ENCODE results near the gene TSPAN2.

Gene TSPAN2

GRCh38 chr1:115121793-115122192 is 32.5 kb upstream of the TSPAN2 start:
- Mint-ChIP-seq H3K4me3 (no peak overlapping the region), H3K27ac (no peak overlapping the region), H3K4me1 (ENCODE audit: low read depth) (no peaks in the 10 kb centered on the region), H3K9me3 (peaks cover 10% of the 10 kb centered on the region), H3K27me3 (ENCODE audit: low read depth) (peaks cover 11% of the 10 kb centered on the region), H3K36me3 (ENCODE audit: low read depth) (no peaks in the 10 kb centered on the region)

GRCh38 chr1:115120296-115120695 is 31.0 kb upstream of the TSPAN2 start:
- Mint-ChIP-seq H3K4me3 (no peak overlapping the region), H3K36me3 (ENCODE audit: low read depth) (no peaks in the 10 kb centered on the region), H3K9me3 (peaks cover 10% of the 10 kb centered on the region), H3K27ac (no peak overlapping the region), H3K27me3 (ENCODE audit: low read depth) (peaks cover 5% of the 10 kb centered on the region), H3K4me1 (ENCODE audit: low read depth) (no peaks in the 10 kb centered on the region)

- no peak overlapping the region for H3K27ac Mint-ChIP-seq
- no peaks in the 10 kb centered on the region for H3K27me3 Mint-ChIP-seq (ENCODE audit: low read depth)
- H3K4me1 Mint-ChIP-seq (ENCODE audit: low read depth), result no peaks in the 10 kb centered on the region
- H3K9me3 Mint-ChIP-seq, result peaks cover 5% of the 10 kb centered on the region
- no peaks in the 10 kb centered on the region for H3K36me3 Mint-ChIP-seq (ENCODE audit: low read depth)
- H3K4me3 Mint-ChIP-seq, result no peak overlapping the region
Measured at GRCh38 chr1:115118611-115119010, 29.3 kb upstream of the TSPAN2 start.

GRCh38 chr1:115118086-115118485 is 28.8 kb upstream of the TSPAN2 start:
- no peak overlapping the region for H3K4me3 Mint-ChIP-seq
- peaks cover 2% of the 10 kb centered on the region for H3K9me3 Mint-ChIP-seq
- H3K36me3 Mint-ChIP-seq (ENCODE audit: low read depth), result no peaks in the 10 kb centered on the region
- no peaks in the 10 kb centered on the region for H3K27me3 Mint-ChIP-seq (ENCODE audit: low read depth)
- H3K4me1 Mint-ChIP-seq (ENCODE audit: low read depth), result no peaks in the 10 kb centered on the region
- no peak overlapping the region for H3K27ac Mint-ChIP-seq

GRCh38 chr1:115117298-115117697 is 28.0 kb upstream of the TSPAN2 start:
- Mint-ChIP-seq H3K9me3 (no peaks in the 10 kb centered on the region), H3K27me3 (ENCODE audit: low read depth) (no peaks in the 10 kb centered on the region), H3K36me3 (ENCODE audit: low read depth) (no peaks in the 10 kb centered on the region), H3K27ac (no peak overlapping the region), H3K4me3 (no peak overlapping the region), H3K4me1 (ENCODE audit: low read depth) (no peaks in the 10 kb centered on the region)

- Mint-ChIP-seq H3K27ac (no peak overlapping the region), H3K9me3 (no peaks in the 10 kb centered on the region), H3K27me3 (ENCODE audit: low read depth) (no peaks in the 10 kb centered on the region), H3K4me1 (ENCODE audit: low read depth) (no peaks in the 10 kb centered on the region), H3K4me3 (no peak overlapping the region), H3K36me3 (ENCODE audit: low read depth) (no peaks in the 10 kb centered on the region)
Measured at GRCh38 chr1:115116512-115116911, 27.2 kb upstream of the TSPAN2 start.

- H3K27me3 Mint-ChIP-seq (ENCODE audit: low read depth), result no peaks in the 10 kb centered on the region
- no peaks in the 10 kb centered on the region for H3K36me3 Mint-ChIP-seq (ENCODE audit: low read depth)
- H3K27ac Mint-ChIP-seq, result no peak overlapping the region
- H3K4me1 Mint-ChIP-seq (ENCODE audit: low read depth), result no peaks in the 10 kb centered on the region
- H3K4me3 Mint-ChIP-seq, result no peak overlapping the region
- H3K9me3 Mint-ChIP-seq, result no peaks in the 10 kb centered on the region
Measured at GRCh38 chr1:115115521-115116161, 26.3 kb upstream of the TSPAN2 start.

- H3K9me3 Mint-ChIP-seq, result no peaks in the 10 kb centered on the region
Measured at GRCh38 chr1:115114308-115114707, 25.0 kb upstream of the TSPAN2 start.

GRCh38 chr1:115113766-115114165 is 24.5 kb upstream of the TSPAN2 start:
- no peak overlapping the region for H3K4me3 Mint-ChIP-seq

More at GRCh38 chr1:115114308-115114707, 25.0 kb upstream of the TSPAN2 start:
- Mint-ChIP-seq H3K27ac (no peak overlapping the region), H3K36me3 (ENCODE audit: low read depth) (peaks cover 2% of the 10 kb centered on the region), H3K4me1 (ENCODE audit: low read depth) (no peaks in the 10 kb centered on the region), H3K27me3 (ENCODE audit: low read depth) (no peaks in the 10 kb centered on the region), H3K4me3 (no peak overlapping the region)

GRCh38 chr1:115112496-115113375 is 23.4 kb upstream of the TSPAN2 start:
- Mint-ChIP-seq H3K27me3 (ENCODE audit: low read depth) (no peaks in the 10 kb centered on the region), H3K4me3 (no peak overlapping the region), H3K36me3 (ENCODE audit: low read depth) (peaks cover 2% of the 10 kb centered on the region), H3K9me3 (no peaks in the 10 kb centered on the region), H3K27ac (no peak overlapping the region), H3K4me1 (ENCODE audit: low read depth) (peaks cover 5% of the 10 kb centered on the region)

More at GRCh38 chr1:115113766-115114165, 24.5 kb upstream of the TSPAN2 start:
- peaks cover 2% of the 10 kb centered on the region for H3K36me3 Mint-ChIP-seq (ENCODE audit: low read depth)
- no peaks in the 10 kb centered on the region for H3K27me3 Mint-ChIP-seq (ENCODE audit: low read depth)
- H3K27ac Mint-ChIP-seq, result no peak overlapping the region
- H3K9me3 Mint-ChIP-seq, result no peaks in the 10 kb centered on the region
- no peaks in the 10 kb centered on the region for H3K4me1 Mint-ChIP-seq (ENCODE audit: low read depth)

- H3K36me3 Mint-ChIP-seq (ENCODE audit: low read depth), result peaks cover 4% of the 10 kb centered on the region
- H3K9me3 Mint-ChIP-seq, result no peaks in the 10 kb centered on the region
- H3K27me3 Mint-ChIP-seq (ENCODE audit: low read depth), result peaks cover 10% of the 10 kb centered on the region
- H3K4me3 Mint-ChIP-seq, result no peak overlapping the region
- H3K27ac Mint-ChIP-seq, result no peak overlapping the region
- H3K4me1 Mint-ChIP-seq (ENCODE audit: low read depth), result peaks cover 5% of the 10 kb centered on the region
Measured at GRCh38 chr1:115107516-115108260, 18.4 kb upstream of the TSPAN2 start.

GRCh38 chr1:115105831-115106230 is 16.5 kb upstream of the TSPAN2 start:
- H3K36me3 Mint-ChIP-seq (ENCODE audit: low read depth), result peaks cover 4% of the 10 kb centered on the region
- H3K27me3 Mint-ChIP-seq (ENCODE audit: low read depth), result peaks cover 13% of the 10 kb centered on the region
- no peak overlapping the region for H3K4me3 Mint-ChIP-seq
- H3K27ac Mint-ChIP-seq, result no peak overlapping the region
- peaks cover 5% of the 10 kb centered on the region for H3K4me1 Mint-ChIP-seq (ENCODE audit: low read depth)
- H3K9me3 Mint-ChIP-seq, result no peaks in the 10 kb centered on the region

- Mint-ChIP-seq H3K27ac (peak overlapping the region; percentile 97), H3K4me1 (ENCODE audit: low read depth) (peaks cover 25% of the 10 kb centered on the region), H3K4me3 (peak overlapping the region; percentile 88), H3K36me3 (ENCODE audit: low read depth) (no peaks in the 10 kb centered on the region), H3K27me3 (ENCODE audit: low read depth) (peaks cover 38% of the 10 kb centered on the region), H3K9me3 (no peaks in the 10 kb centered on the region)
Measured at GRCh38 chr1:115099693-115100050, 10.4 kb upstream of the TSPAN2 start.

- H3K36me3 Mint-ChIP-seq (ENCODE audit: low read depth), result no peaks in the 10 kb centered on the region
- H3K4me1 Mint-ChIP-seq (ENCODE audit: low read depth), result peaks cover 25% of the 10 kb centered on the region
- H3K27me3 Mint-ChIP-seq (ENCODE audit: low read depth), result peaks cover 38% of the 10 kb centered on the region
- H3K27ac Mint-ChIP-seq, result peak overlapping the region; percentile 97
- peak overlapping the region; percentile 88 for H3K4me3 Mint-ChIP-seq
- no peaks in the 10 kb centered on the region for H3K9me3 Mint-ChIP-seq
Measured at GRCh38 chr1:115098979-115099692, 9.8 kb upstream of the TSPAN2 start.

All from T-helper 1 cell treated with Interleukin-12 subunit alpha and Interleukin-12 subunit beta and Interleukin-4 antibody, amounts not matched to agents 30 μg/mL and 1 μg/mL, for 36 hours (primary cell).